HepG2 (cell line): ENCODE results near the gene ZDHHC7. TPM values are rescaled to one million over a fixed set of nuclear protein-coding genes. Genes with fewer than 3 reads are reported as not detected.

Source experiments
- AGO2 ChIP-seq: fragments of 200-400 bp; formaldehyde crosslinking; optimal IDR thresholded peaks from 2 replicates; pipeline ENCODE3; 2017; ENCODE audit warnings: mild to moderate bottlenecking, low read depth, low read length, moderate library complexity
- AKAP8 ChIP-seq: sonication (generic); formaldehyde crosslinking; IDR thresholded peaks from 2 replicates; pipeline ENCODE4 v1.5.1; 2020; ENCODE audit warnings: mild to moderate bottlenecking, missing genetic modification reagents
- BRD4 ChIP-seq: sonication (generic); formaldehyde crosslinking; IDR thresholded peaks from 2 replicates; pipeline ENCODE4 v1.4.0; 2020; ENCODE audit warnings: missing genetic modification reagents
- CEBPB ChIP-seq: IDR thresholded peaks from 2 replicates; pipeline ENCODE4 v1.6.1; 2011; ENCODE audit warnings: low read depth, low read length, improper control_type of control experiment, borderline replicate concordance
- FOXJ3 ChIP-seq: sonication (generic); formaldehyde crosslinking; IDR thresholded peaks from 2 replicates; pipeline ENCODE4 v1.4.0; 2020; ENCODE audit warnings: missing genetic modification reagents, mild to moderate bottlenecking, borderline replicate concordance
- HNRNPK ChIP-seq: fragments of 200-400 bp; formaldehyde crosslinking; IDR thresholded peaks from 2 replicates; pipeline ENCODE4 v1.6.1; 2018; ENCODE audit warnings: low read length, low read depth, moderate library complexity, mild to moderate bottlenecking; ENCODE audit not compliant: poor library complexity, severe bottlenecking
- HOXA7 ChIP-seq: sonication (generic); formaldehyde crosslinking; IDR thresholded peaks from 2 replicates; pipeline ENCODE4 v1.8.1; 2022; ENCODE audit warnings: mild to moderate bottlenecking, missing genetic modification reagents, moderate library complexity
- HOXA9 ChIP-seq: sonication (generic); formaldehyde crosslinking; IDR thresholded peaks from 2 replicates; pipeline ENCODE4 v1.8.1; 2022; ENCODE audit warnings: missing genetic modification reagents, mild to moderate bottlenecking, moderate library complexity, borderline replicate concordance
- KAT8 ChIP-seq: IDR thresholded peaks from 2 replicates; pipeline ENCODE4 v1.6.1; 2016; ENCODE audit warnings: missing genetic modification reagents, missing compliant biosample characterization
- MTA3 ChIP-seq: sonication (generic); formaldehyde crosslinking; IDR thresholded peaks from 2 replicates; pipeline ENCODE4 v1.4.0; 2020; ENCODE audit warnings: missing genetic modification reagents
- RNF2 ChIP-seq: fragments of 450-650 bp; conservative IDR thresholded peaks from 2 replicates; pipeline ENCODE4 v1.6.1; 2016; ENCODE audit warnings: low read depth
- SATB2 ChIP-seq: sonication (generic); formaldehyde crosslinking; IDR thresholded peaks from 2 replicates; pipeline ENCODE4 v1.5.0; 2020; ENCODE audit warnings: missing genetic modification reagents
- ZNF20 ChIP-seq: sonication (generic); formaldehyde crosslinking; IDR thresholded peaks from 2 replicates; pipeline ENCODE4 v1.4.0; 2020; ENCODE audit warnings: mild to moderate bottlenecking, moderate library complexity, missing genetic modification reagents
- ZNF24 ChIP-seq: fragments of 450-650 bp; IDR thresholded peaks from 2 replicates; pipeline ENCODE4 v1.6.1; 2017; ENCODE audit warnings: antibody characterized with exemption, mild to moderate bottlenecking
- ZNF282 ChIP-seq: fragments of 450-650 bp; IDR thresholded peaks from 2 replicates; pipeline ENCODE4 v1.6.1; 2018; ENCODE audit not compliant: partially characterized antibody
- ZNF430 ChIP-seq: sonication (generic); formaldehyde crosslinking; IDR thresholded peaks from 2 replicates; pipeline ENCODE4 v1.9.0; 2021; ENCODE audit warnings: mild to moderate bottlenecking, missing genetic modification reagents
- ZNF776 ChIP-seq: sonication (generic); formaldehyde crosslinking; IDR thresholded peaks from 2 replicates; pipeline ENCODE4 v1.4.0; 2020; ENCODE audit warnings: mild to moderate bottlenecking, missing genetic modification reagents
- polyA plus RNA-seq, 8 experiments: library from polyadenylated mRNA; depleted of rRNA in 3 of 8; stranded (reverse) in 7 of 8; unstranded in 1 of 8; fragments of >200 nt; fragmentation: Illumina TruSeq in 4 of 8; extraction: Trizol in 4 of 8; gene quantifications; 2 replicates each; pipeline versions ENCODE4 v1.2.1 to v1.2.3, GENCODE V29; 2011 to 2016; ENCODE audit warnings: low read depth in 4 of 8, missing spikeins in 1 of 8, mixed read lengths in 1 of 8; ENCODE audit not compliant: insufficient read depth in 1 of 8
- total RNA-seq, 5 experiments: library from RNA; depleted of rRNA; stranded (reverse); fragments of >200 nt; fragmentation: Illumina TruSeq; extraction: Trizol; gene quantifications; 2 replicates each; pipeline ENCODE4 v1.2.3, GENCODE V29; 2016; ENCODE audit warnings: low read depth in 1 of 5
- TF ChIP-seq, protein P1 (sequence below): sonication (generic); formaldehyde crosslinking; IDR thresholded peaks from 2 replicates; pipeline ENCODE4 v1.9.0; 2021; ENCODE audit warnings: mild to moderate bottlenecking, missing genetic modification reagents
- TF ChIP-seq, protein P2 (sequence below): sonication (generic); formaldehyde crosslinking; IDR thresholded peaks from 2 replicates; pipeline ENCODE4 v1.5.1; 2020; ENCODE audit warnings: missing genetic modification reagents, mild to moderate bottlenecking, borderline replicate concordance
- TF ChIP-seq, protein P3 (sequence below): sonication (generic); formaldehyde crosslinking; IDR thresholded peaks from 2 replicates; pipeline ENCODE4 v1.9.0; 2022; ENCODE audit warnings: missing genetic modification reagents, mild to moderate bottlenecking, borderline replicate concordance
- TF ChIP-seq, protein P4 (sequence below): sonication (generic); formaldehyde crosslinking; IDR thresholded peaks from 2 replicates; pipeline ENCODE4 v1.5.0; 2020; ENCODE audit warnings: missing genetic modification reagents, mild to moderate bottlenecking, borderline replicate concordance

ZDHHC7 gene
- total and polyA plus RNA-seq, 2 of the 13 experiments (the other 11 are each of a cell fraction or from before 2014, with no cell fraction given) = 46.8 to 67.6 TPM

DNA sequence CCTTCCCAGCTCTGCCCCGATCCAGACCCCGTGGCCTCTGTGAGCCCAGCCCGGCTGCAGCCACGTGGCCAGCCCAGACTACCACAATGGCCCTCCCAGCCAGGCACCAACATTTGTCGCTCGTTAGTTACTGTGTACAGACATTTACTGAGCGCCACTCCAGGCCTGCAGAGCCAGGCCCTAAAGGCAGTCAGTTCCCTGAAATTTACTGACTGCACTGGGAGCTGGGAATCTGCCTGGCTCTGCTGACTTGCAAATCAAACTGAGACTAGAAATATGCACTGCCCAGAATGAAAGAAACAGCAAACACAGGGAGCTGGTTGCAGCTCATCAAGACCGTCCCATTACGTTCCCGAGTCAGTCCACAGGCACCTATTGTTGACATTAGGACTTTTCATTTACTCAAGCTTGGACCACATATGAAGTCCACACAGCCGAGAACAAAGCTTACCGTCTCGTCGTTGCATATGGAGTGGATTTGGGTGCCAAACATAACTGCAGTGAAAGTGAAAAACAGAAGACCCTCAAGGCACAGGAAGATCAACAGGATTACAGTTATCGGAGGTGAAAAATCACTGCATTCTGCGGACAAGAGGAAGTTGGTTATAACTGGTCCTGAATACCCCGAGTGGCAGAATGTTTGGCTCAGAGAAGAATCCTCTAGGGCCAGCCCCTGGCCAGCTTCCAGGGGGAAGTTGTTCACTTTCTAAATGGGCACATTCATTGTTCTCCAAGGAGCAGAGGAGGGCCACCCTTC is 34.5 kb downstream of the ZDHHC7 start (continued):
- TF ChIP-seq, protein P1, sequence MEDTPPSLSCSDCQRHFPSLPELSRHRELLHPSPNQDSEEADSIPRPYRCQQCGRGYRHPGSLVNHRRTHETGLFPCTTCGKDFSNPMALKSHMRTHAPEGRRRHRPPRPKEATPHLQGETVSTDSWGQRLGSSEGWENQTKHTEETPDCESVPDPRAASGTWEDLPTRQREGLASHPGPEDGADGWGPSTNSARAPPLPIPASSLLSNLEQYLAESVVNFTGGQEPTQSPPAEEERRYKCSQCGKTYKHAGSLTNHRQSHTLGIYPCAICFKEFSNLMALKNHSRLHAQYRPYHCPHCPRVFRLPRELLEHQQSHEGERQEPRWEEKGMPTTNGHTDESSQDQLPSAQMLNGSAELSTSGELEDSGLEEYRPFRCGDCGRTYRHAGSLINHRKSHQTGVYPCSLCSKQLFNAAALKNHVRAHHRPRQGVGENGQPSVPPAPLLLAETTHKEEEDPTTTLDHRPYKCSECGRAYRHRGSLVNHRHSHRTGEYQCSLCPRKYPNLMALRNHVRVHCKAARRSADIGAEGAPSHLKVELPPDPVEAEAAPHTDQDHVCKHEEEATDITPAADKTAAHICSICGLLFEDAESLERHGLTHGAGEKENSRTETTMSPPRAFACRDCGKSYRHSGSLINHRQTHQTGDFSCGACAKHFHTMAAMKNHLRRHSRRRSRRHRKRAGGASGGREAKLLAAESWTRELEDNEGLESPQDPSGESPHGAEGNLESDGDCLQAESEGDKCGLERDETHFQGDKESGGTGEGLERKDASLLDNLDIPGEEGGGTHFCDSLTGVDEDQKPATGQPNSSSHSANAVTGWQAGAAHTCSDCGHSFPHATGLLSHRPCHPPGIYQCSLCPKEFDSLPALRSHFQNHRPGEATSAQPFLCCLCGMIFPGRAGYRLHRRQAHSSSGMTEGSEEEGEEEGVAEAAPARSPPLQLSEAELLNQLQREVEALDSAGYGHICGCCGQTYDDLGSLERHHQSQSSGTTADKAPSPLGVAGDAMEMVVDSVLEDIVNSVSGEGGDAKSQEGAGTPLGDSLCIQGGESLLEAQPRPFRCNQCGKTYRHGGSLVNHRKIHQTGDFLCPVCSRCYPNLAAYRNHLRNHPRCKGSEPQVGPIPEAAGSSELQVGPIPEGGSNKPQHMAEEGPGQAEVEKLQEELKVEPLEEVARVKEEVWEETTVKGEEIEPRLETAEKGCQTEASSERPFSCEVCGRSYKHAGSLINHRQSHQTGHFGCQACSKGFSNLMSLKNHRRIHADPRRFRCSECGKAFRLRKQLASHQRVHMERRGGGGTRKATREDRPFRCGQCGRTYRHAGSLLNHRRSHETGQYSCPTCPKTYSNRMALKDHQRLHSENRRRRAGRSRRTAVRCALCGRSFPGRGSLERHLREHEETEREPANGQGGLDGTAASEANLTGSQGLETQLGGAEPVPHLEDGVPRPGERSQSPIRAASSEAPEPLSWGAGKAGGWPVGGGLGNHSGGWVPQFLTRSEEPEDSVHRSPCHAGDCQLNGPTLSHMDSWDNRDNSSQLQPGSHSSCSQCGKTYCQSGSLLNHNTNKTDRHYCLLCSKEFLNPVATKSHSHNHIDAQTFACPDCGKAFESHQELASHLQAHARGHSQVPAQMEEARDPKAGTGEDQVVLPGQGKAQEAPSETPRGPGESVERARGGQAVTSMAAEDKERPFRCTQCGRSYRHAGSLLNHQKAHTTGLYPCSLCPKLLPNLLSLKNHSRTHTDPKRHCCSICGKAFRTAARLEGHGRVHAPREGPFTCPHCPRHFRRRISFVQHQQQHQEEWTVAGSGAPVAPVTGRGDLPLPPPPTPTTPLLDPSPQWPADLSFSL (CRISPR knock-in tag) = no peak
- TF ChIP-seq CEBPB (no peak), KAT8 (CRISPR knock-in tag) (peak; percentile 50; the same call in 1 of the 2 replicates), RNF2 (no peak), SATB2 (CRISPR knock-in tag) (no peak), ZNF776 (CRISPR knock-in tag) (no peak), HOXA9 (CRISPR knock-in tag) (no peak), MTA3 (CRISPR knock-in tag) (no peak), ZNF282 (no peak), ZNF430 (peak; percentile 83; the same call in 1 of the 2 replicates), BRD4 (no peak), ZNF24 (no peak), ZNF20 (CRISPR knock-in tag) (no peak), HOXA7 (CRISPR knock-in tag) (no peak), AGO2 (no peak), AKAP8 (CRISPR knock-in tag) (no peak; the same call in 1 of the 2 replicates), HNRNPK (no peak), FOXJ3 (CRISPR knock-in tag) (peak; percentile 74; the same call in 1 of the 2 replicates)
- TF ChIP-seq, protein P2, sequence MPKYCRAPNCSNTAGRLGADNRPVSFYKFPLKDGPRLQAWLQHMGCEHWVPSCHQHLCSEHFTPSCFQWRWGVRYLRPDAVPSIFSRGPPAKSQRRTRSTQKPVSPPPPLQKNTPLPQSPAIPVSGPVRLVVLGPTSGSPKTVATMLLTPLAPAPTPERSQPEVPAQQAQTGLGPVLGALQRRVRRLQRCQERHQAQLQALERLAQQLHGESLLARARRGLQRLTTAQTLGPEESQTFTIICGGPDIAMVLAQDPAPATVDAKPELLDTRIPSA (CRISPR knock-in tag) = no peak; the same call in 1 of the 2 replicates
- TF ChIP-seq, protein P3, sequence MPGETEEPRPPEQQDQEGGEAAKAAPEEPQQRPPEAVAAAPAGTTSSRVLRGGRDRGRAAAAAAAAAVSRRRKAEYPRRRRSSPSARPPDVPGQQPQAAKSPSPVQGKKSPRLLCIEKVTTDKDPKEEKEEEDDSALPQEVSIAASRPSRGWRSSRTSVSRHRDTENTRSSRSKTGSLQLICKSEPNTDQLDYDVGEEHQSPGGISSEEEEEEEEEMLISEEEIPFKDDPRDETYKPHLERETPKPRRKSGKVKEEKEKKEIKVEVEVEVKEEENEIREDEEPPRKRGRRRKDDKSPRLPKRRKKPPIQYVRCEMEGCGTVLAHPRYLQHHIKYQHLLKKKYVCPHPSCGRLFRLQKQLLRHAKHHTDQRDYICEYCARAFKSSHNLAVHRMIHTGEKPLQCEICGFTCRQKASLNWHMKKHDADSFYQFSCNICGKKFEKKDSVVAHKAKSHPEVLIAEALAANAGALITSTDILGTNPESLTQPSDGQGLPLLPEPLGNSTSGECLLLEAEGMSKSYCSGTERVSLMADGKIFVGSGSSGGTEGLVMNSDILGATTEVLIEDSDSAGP (CRISPR knock-in tag) = peak; percentile 39; the same call in 1 of the 2 replicates
- TF ChIP-seq, protein P4, sequence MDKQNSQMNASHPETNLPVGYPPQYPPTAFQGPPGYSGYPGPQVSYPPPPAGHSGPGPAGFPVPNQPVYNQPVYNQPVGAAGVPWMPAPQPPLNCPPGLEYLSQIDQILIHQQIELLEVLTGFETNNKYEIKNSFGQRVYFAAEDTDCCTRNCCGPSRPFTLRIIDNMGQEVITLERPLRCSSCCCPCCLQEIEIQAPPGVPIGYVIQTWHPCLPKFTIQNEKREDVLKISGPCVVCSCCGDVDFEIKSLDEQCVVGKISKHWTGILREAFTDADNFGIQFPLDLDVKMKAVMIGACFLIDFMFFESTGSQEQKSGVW (CRISPR knock-in tag) = no peak
